GM21737 (cell line): ENCODE measurements around the gene EPB41L3.
A peak's percentile ranks its signal among the peaks of the same experiment; 100 is the strongest.

ENCODE experiments used
- ATAC-seq: cut with Tn5 transposase; IDR thresholded peaks from one replicate; pipeline ENCODE4 v1.9.1; 2021; ENCODE audit warnings: mild to moderate bottlenecking, moderate library complexity; ENCODE audit not compliant: unreplicated experiment

EPB41L3 gene

GRCh38 chr18:5456577-5457461 is 87.0 kb downstream of the EPB41L3 start:
- ATAC-seq, result peak; percentile 65

- ATAC-seq, result no peak
Observed at GRCh38 chr18:5455674-5456073, 88.1 kb downstream of the EPB41L3 start.

- no peak for ATAC-seq
Observed at GRCh38 chr18:5452943-5453443, 90.8 kb downstream of the EPB41L3 start.

GRCh38 chr18:5451871-5452270 is 91.9 kb downstream of the EPB41L3 start:
- ATAC-seq, result no peak

- ATAC-seq, result no peak
Observed at GRCh38 chr18:5451150-5451549, 92.6 kb downstream of the EPB41L3 start.

- no peak for ATAC-seq
Observed at GRCh38 chr18:5449858-5450509, 93.8 kb downstream of the EPB41L3 start.

- no peak for ATAC-seq
Observed at GRCh38 chr18:5447442-5447841, 96.4 kb downstream of the EPB41L3 start.

GRCh38 chr18:5444847-5445246 is 99.0 kb downstream of the EPB41L3 start:
- ATAC-seq, result no peak

GRCh38 chr18:5444269-5444668 is 99.5 kb downstream of the EPB41L3 start:
- ATAC-seq, result no peak

- no peak for ATAC-seq
Observed at GRCh38 chr18:5439986-5440696, 103.7 kb downstream of the EPB41L3 start.

- ATAC-seq, result no peak
Observed at GRCh38 chr18:5434425-5434824, 109.4 kb downstream of the EPB41L3 start.

- ATAC-seq, result no peak
Observed at GRCh38 chr18:5431836-5432575, 111.8 kb downstream of the EPB41L3 start.

GRCh38 chr18:5430131-5430530 is 113.7 kb downstream of the EPB41L3 start:
- no peak for ATAC-seq

- ATAC-seq, result no peak
Observed at GRCh38 chr18:5429681-5430080, 114.1 kb downstream of the EPB41L3 start.

GRCh38 chr18:5425721-5426120 is 118.1 kb downstream of the EPB41L3 start:
- ATAC-seq, result no peak

- ATAC-seq, result no peak
Observed at GRCh38 chr18:5424903-5425664, 118.7 kb downstream of the EPB41L3 start.

- no peak for ATAC-seq
Observed at GRCh38 chr18:5422626-5423025, 121.2 kb downstream of the EPB41L3 start.

- no peak for ATAC-seq
Observed at GRCh38 chr18:5421981-5422380, 121.8 kb downstream of the EPB41L3 start.

- ATAC-seq, result no peak
Observed at GRCh38 chr18:5420906-5421305, 122.9 kb downstream of the EPB41L3 start.

GRCh38 chr18:5419601-5420000 is 124.2 kb downstream of the EPB41L3 start:
- no peak for ATAC-seq
